GM04503 (cell line): ENCODE measurements around the gene TAX1BP1.
A peak's percentile ranks its signal among the peaks of the same experiment; 100 is the strongest.
"Not testable (repeated sequence)": the region's sequence is repeated elsewhere in the genome, so short reads cannot be mapped to it uniquely, and the experiment has no call there.

ENCODE experiments used
- DNase-seq: peaks from one replicate; pipeline ENCODE4 v3.0.0-alpha.2; 2012; ENCODE audit warnings: low read depth

Gene TAX1BP1

DNA sequence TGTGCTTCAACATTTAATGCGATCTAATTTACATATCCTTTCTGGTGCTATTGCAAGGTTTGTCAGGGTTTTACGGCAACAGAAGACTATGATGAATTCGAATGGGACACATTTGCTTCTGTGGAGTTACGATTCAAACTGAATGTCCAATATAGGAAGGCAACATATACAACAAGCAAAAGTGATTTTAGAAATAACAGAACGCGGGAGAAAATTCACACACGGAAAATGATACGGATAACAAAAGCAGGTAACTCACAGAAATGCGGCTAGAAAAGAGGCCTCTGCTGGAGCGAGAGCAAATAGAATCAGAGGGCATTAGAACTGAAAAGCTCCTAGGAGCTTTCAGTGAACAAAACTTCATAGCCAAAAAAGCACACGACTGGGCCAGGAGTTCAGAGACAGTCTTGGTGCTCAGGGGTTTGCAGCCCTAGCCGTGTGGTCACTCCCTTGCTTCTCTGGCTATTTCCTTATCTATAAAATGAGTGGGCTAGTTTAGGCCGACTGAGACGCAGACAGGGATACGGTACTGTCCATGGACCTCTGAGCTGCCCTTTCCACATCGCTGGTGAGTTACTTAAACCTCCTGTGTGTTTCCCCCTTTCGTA lies 557 bp upstream of the TAX1BP1 start:
- DNase-seq = peak; percentile 39

DNA sequence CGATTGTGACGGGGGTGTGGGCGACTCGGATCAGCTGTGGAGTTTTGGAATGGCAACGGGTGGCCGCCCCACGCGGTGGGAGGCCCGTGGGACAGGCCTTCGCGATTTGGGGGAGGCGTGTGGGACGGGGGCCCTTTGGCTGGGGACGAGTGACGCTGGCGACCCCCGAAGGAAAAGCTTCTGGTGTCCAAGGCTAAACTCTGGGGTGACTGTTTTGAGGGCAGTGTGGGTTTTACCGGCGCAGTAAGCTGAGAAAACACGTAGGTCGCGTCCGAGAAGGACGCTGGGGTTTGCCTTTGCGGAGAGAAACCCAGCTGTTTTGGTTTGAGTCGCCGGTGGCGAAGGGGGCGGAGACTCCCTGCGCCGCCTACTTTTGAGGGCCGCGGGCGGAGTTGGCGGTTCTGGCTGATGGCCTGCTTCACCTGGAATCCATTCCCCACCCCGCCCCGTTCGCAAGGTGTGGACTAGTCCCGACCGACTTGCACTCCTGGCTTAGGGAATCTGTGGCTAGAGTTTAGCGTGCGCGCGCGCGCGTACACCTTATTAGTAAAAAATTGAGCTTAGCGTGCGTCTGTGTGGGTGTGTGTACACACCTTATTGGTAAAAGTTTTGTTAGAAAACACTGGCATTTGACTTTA lies 606 bp downstream of the TAX1BP1 start:
- no peak for DNase-seq

DNA sequence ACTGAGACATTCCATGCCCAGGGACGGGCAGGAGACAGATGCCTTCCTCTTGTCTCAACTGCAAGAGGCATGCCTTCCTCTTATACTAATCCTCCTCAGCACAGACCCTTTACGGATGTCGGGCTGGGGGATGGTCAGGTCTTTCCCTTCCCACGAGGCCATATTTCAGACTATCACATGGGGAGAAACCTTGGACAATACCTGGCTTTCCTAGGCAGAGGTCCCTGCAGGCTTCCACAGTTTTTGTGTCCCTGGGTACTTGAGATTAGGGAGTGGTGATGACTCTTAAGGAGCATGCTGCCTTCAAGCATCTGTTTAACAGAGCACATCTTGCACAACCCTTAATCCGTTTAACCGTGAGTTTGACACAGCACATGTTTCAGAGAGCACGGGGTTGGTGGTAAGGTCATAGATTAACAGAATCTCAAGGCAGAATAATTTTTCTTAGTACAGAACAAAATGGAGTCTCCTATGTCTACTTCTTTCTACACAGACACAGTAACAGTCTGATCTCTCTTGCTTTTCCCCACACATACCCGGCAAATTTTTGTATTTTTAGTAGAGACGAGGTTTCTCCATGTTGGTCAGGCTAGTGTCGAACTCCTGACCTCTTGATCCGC lies 2.2 kb downstream of the TAX1BP1 start:
- DNase-seq = not testable (repeated sequence)

DNA sequence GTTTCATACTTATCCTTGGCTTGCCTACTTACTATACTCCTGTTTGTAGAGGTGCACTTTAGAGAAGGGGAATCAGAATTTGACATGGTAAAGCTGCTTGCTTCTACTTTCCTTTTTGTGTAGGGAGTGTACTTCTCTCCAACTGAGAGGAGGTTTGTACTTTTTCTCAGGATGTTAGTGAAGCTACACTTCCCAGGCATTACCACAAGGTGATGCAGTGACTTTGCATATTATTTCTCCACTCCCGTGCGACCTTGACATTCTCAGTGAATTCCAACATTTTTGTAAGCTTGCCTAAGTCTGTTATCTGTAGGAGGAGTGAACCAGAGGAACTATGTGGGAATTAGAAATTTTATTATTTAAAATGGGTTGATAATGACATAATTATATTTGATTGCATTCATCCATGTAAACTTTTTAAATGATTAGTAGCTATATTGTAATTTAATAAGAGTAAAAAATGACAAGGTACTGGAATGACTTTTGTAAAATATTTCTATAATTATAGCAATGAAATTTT lies 5.2 kb downstream of the TAX1BP1 start:
- peak; percentile 42 for DNase-seq

DNA sequence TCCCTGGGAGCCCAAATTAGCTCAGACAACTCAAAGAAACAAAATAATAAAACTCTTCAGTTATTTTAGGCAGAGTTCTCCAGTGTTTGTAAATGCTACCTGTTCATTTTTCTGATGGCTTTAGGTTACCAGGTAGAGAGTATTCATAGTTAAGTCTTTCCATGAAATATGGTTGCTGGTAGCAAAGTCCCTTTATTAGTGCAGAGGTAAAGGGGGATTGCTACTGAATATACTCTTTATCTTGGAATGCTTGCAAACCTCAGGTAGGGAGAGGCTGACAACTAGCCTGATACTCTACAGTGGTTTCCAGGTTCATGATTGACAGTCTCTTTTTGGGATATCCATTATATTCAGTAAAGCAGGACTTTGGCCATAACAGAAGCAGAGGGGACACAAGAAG lies 6.5 kb downstream of the TAX1BP1 start:
- DNase-seq = no peak

DNA sequence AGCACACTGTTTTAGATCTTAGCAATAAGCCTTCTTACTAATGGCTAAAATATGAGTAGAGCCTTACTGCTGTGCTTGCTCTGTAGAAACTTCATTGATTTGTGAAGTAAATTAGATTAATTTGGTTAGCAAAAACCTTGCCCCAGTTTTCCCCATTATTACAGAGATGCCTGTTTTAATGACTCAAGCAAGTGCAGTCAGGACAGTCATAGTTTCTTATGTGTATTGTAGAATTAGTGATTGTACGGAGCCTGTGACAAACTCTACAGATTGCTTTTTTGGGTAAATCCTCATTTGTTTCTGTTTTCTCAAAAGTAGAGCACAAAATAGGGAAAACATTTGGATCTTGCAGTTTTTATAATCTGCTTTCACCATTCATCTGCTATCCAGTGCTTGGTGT lies 7.0 kb downstream of the TAX1BP1 start:
- DNase-seq = no peak

DNA sequence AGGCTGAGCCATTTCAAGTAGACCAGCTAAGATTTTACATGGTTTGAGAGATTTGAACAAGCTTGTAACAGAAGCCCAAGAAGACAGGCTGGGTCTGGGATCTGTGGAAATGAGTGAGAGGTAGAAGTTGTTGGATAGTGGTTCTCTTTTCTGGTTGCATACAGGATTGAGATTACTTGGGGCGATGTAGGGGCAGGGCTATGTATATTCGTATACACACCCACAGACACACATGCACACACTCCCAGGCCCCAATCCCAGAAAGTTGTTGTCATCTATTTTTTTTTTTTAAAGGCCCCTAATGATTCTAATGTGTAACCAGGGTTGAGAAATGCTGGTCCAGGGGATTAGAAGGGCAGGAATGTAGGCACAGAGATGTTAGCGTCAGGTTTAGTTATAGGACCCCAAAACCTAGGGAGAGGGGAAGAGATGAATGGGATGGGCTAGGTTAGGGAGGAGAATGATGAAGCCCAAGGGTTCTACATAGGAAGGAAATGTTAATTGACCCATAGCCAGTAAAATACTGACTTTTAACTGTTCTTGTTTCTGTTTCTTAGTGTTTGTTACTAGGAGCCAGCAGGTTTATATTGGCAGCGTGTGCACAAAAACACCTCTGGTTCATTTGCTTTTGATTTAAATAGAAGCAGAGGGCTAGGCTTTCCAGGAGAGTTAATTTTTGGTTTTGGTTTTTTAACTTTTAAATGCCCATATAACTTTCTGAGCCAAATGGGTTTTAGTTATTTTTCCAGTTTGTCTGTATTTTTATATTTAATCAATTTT lies 7.8 kb downstream of the TAX1BP1 start:
- no peak for DNase-seq

DNA sequence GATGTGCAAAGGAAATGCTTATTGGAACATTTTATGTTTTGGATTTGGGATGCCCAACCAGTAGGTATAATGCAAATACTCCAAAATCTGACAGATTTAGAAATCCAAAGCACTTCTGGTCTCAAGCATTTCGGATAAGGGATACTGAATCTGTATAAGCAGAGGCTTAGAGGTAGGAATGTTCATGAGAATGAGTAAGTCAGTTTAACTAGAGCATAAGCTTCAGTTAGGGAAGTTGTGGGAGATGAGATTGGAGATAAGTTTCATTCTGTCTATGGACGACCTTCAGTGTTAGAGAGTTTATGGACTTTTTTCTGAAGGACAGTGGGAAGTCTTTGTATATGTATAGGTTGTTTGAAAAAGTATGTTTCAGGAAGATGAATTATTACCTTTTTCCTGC lies 10.4 kb downstream of the TAX1BP1 start:
- no peak for DNase-seq

DNA sequence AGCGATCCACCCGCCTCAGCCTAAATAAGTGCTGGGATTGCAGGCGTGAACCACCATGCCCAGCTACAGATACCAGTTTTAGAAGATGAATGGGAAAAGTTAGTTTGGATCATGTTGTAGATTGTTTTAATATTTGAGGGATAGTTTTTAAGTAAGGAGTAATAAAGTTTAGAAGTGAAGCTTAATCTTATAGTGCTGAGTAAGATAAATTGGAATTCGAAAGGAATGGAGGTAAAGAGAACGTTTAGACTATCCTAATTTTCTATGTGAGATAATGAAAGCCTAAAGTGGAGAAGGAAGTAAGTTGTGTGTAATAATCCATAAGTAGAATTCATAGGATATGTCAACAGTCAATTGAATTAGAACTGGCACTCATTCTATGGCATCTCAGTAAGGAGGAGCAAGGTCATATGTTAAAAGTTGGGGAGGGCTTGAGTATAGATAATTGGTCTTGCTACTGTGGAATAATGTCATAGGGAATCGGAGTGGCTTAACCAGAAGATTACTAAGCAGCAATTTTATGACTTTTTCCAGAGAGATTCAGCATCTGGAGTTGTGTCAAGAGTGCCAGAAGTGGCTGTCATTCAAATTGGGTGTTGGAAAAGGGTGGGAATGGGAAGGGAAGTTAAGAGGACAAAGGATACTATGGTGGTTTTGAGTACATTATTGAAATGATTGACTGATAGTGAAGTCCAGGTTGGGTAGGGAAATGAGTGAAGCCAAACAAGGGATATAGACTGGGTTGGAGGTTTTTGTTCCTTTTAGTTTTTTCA lies 12.1 kb downstream of the TAX1BP1 start:
- no peak for DNase-seq

DNA sequence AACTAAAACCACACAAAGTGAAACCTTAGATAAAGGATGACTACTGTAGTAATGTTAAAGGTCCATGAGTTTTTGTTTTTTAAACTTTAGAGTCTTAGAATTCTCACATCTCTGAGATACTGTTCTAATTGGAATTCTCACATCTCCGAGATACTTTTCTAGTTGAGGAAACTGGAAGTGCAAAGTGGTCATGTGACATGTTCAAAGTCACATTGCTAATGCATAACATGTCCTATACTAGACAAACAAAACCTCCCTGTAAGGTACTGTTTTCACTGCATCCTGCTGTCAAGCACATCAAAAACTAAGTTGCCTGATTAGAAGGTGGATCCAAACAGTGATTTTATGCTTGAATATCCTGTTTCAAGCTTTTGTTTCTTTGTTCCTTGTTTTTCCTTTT lies 13.9 kb downstream of the TAX1BP1 start:
- no peak for DNase-seq

DNA sequence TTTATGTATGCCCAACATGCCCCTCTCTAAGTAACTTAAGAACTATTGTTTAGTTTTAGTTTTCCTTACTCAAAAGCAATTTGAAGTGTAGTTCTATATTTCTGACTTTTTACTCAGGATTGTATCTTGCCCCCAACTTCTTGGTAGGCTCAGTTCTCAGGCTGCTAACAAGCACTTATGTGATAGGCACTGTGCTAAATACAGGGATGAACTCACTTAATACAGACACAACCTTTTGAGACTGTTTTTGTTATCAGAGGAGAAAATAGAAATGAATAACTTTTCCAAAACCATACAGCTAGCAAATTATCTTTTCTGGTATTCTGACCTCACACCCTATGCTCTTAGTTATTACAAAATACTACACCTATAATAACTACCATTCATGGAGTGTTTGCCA lies 16.3 kb downstream of the TAX1BP1 start:
- no peak for DNase-seq

DNA sequence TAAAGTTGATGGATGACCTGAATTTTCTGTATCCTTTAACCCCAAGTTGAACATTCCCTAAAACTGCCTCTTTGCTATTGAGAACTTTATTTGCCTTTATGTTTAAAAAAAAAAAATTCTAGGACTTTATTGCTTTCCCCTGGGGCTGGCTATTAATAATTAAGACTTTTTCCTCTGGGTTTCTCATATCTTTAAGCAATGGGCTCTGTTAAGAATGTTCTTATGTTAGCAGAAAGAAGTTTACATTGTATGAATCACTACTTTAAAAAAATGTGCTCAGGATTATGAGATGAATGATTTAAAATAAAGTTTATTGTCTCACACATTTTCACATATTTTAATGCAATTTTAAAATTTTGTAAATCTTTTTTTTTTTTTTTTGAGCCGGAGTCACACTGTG lies 19.5 kb downstream of the TAX1BP1 start:
- no peak for DNase-seq

DNA sequence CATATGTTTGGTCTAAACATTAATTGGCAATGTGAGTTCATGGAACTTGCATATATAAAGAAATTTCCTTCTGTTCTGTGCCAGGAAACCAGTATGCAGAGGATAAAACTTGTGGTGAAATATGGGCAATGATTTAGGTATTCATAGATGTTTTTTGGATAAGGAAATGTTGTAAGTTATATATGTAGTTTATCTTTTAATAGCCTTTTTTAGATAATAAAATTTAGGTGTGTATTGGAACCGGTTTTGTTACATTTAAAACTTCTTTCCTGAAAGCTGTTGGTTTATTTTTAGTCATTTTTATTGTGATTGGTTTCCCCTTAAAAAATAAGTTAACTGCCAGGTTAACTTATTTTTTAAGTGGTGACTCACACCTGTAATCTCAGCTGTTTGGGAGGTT lies 22.1 kb downstream of the TAX1BP1 start:
- DNase-seq = no peak

DNA sequence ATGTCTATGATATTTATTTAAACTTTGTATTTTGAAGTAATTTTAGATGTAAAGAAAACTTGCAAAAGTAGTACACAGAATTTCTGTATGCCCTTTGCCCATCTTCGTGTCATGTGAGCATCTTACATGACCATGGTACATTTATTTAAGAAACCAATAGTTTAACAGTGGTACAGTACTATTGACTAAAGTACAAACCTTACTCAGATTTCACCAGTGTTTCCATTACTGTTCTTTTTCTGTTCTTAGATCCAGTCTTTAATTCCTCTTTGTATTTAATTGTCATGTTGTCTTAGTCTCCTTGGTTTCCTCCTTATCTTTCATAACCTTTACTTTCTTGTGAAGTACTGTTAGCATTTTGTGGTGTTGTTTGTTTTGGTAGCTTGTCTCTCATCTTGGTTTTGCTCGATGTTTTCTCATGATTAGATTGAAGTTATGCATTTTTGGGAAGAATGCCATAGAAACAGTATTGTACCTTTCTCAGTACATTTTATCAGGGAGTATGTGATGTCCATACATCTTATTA lies 24.1 kb downstream of the TAX1BP1 start:
- no peak for DNase-seq

DNA sequence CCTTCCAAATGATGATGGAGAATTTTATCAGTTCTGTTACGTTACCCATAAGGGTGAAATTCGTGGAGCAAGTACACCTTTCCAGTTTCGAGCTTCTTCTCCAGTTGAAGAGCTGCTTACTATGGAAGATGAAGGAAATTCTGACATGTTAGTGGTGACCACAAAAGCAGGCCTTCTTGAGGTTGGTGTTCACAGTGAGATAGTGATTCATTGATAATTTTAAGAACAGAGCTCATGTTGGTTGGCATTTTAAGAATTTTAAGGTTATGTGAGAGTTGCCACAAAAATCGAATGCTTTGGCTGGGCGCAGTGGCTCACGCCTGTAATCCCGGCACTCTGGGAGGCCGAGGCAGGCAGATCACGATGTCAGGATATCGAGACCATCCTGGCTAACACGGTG lies 25.9 kb downstream of the TAX1BP1 start:
- no peak for DNase-seq

DNA sequence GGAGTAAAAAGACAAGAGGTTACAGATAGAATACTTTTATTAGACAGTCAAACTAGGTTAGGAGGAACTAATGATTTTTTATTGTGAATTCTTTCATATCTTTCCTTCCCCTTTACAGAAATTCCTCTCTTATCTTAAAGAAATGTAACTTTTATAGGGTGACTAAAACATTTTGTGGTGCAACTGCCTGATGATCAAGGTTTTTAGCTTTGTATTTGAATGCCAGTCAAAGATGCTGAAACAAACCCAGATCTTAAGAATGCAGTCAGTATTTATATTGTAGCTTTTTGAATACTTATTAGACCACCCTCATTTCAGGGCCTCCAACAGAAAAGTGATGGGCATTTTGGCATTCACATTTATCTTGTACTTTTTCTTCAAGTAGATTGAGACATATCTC lies 27.4 kb downstream of the TAX1BP1 start:
- no peak for DNase-seq

DNA sequence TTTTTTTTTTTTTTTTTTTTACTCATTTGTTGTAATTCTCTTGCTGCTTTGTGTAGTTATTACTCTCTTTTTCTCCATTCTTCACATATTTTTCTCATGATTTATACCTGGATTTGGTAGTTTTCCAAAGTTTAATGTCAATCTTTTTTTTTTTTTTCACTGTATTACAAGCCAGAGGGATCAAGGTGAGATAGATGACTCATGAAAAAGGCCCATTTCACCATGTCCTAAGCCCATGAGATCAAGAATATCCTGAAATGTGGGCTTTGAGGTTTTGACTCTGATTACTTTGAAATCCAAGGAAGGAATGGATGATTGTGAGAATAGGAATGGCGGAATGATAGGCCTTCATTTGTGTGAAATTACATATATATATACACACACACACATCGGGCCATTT lies 31.1 kb downstream of the TAX1BP1 start:
- no peak for DNase-seq

DNA sequence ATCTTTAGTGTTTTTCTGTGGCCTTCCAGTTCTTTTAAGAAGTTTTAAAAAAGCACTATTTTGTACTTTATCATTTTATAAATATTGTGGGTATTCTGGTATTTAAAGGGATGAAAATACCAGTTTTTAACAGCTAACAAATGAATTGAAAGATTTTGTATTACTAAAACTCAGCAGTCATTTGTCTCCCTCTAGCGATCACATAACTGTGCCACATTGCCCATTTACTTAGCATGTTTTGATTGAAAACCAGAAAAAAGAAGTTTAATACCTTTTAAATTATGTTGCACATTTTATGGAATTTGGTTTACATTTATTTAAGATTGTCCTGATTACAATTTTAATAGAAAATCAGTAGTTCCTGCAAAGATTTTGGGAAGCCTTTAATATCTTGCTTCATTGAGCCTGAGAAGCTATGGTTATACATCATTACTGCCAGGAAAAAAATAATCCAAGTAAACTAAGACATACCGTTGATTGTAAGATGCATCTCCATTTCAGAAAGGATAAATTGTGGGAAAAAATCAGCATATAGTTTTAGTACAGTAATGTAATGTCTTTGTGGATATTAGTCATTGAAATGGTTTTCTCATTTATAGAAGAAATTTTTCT lies 34.9 kb downstream of the TAX1BP1 start:
- no peak for DNase-seq

DNA sequence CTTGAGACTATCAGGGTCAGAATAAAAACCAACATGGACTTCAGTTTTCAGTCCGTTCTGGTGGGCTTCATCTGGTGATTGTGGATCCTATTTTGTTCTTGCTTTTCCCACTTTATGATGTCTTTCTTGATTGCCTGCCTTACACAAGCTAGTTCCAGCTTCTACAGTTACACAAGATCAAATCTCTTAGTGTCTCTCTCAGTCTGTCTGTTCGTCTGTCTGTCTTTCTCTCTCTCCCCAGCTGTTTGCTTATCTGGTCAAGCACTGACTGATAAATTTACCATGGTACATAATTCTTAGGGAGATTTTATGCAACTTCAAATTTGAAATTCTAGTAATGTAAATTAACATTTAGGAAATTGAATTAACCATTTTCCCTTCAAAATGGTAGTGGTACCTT lies 35.8 kb downstream of the TAX1BP1 start:
- no peak for DNase-seq

DNA sequence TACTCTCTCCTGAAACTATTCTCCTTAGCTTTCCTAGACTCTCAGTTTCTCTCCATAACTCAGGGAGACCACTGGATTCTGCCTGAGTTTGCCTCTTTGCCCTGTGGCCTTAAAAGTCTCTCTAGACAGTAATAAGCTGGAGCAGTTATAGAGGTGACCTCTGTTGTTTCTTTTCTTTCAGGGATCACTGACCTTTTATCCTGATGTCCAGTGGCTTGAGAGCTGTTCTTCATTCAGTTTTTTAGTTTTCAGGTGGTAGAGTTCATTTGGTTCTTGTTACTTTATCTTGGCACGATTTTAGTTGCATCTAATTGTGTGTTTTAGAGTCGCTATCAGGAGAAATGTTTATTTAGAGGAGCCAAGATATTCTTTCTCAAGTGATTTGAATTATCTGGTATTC lies 37.7 kb downstream of the TAX1BP1 start:
- DNase-seq = no peak

DNA sequence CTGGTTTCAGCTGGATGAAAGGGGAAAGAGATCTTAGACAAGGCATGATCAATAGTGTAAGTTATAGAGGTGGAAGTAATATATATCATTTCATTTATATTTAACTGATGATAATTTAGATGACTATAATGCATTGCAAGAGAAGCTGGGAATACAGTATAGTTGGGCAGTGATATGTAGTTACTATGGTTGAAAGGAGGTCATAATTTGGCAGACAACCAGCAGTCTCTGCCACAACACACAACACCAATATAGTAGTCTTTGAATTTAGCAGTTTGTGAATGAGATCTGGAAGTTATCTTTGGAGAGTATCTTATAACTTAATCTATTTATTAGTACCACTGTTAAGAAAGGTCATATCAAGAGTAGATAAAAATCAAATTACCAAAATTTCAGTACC lies 39.9 kb downstream of the TAX1BP1 start:
- DNase-seq = no peak
